ENCODE data around the gene ATP13A3. TPM values are rescaled to one million over a fixed set of nuclear protein-coding genes. Genes with fewer than 3 reads are reported as not detected.

The ATP13A3 gene
- total and polyA plus RNA-seq, 10 of the 15 experiments (the other 5 are each of a cell fraction or from before 2014, with no cell fraction given): 14.0 to 108 (median 69.5) TPM

- no peaks in the 10 kb centered on the region for H4K20me1 ChIP-seq (ENCODE audit: control insufficient read depth, insufficient read depth)
- no peak overlapping the region for H2AFZ ChIP-seq (ENCODE audit: control insufficient read depth, low read depth, low read length)
- no peak for FAIRE-seq
- POLR2A ChIA-PET: interaction anchor here (1.2 kb wide), 1 partner anchor 14 kb away, joined by 3 read pairs; no protein-coding TSS in a partner anchor
- RAD21 ChIA-PET (ENCODE audit: unreplicated experiment): interaction anchor here (0.8 kb wide), 1 partner anchor 8 kb away, joined by 3 read pairs; no protein-coding TSS in a partner anchor
- no peaks in the 10 kb centered on the region for H3K4me1 ChIP-seq (ENCODE audit: control insufficient read depth, insufficient read depth, low read length)
- no peak overlapping the region for H3K9ac ChIP-seq (ENCODE audit: control insufficient read depth, insufficient read depth, low read length)
- no peak overlapping the region for H3K27ac ChIP-seq (ENCODE audit: control insufficient read depth, insufficient read depth)
- H3K27me3 ChIP-seq (replicated peaks in 1 of 2; ENCODE audit: control insufficient read depth in 2 of 2, insufficient read depth in 2 of 2, low read length in 1 of 2): no peaks in the 10 kb centered on the region
- H3K4me3 ChIP-seq: no peak overlapping the region
- no peak overlapping the region for H3K4me2 ChIP-seq (ENCODE audit: control insufficient read depth, insufficient read depth)
- SMC1A ChIA-PET (ENCODE audit: uncharacterized antibody, unreplicated experiment): interaction anchor here (0.9 to 1.3 kb wide), 2 partner anchors 32 to 35 kb away, joined by 3 to 4 read pairs; no protein-coding TSS in a partner anchor
- 89% methylated on average over 2 of the region's 2 CpGs for WGBS (ENCODE audit: insufficient coverage, insufficient replicate concordance, low lambda C conversion rate, missing lambda C conversion rate)
- no peaks in the 10 kb centered on the region for H3K79me2 ChIP-seq (ENCODE audit: control insufficient read depth, insufficient read depth, low read length)
- intact Hi-C loops (cut with micrococcal nuclease; ENCODE audit: unreplicated experiment): no loop called here
- DNase-seq (ENCODE audit: low read depth, low spot score): no peak
- ATAC-seq: no peak
- H3K9me3 ChIP-seq (replicated peaks; ENCODE audit: control insufficient read depth, insufficient read depth, low read length): no peaks in the 10 kb centered on the region
- in situ Hi-C loops (cut with MboI): no loop called here
- CTCF ChIA-PET: interaction anchor here (1.0 to 1.4 kb wide), 3 partner anchors 10 to 97 kb away, joined by 3 to 4 read pairs (median 4); no protein-coding TSS in a partner anchor
- TF ChIP-seq GABPA (IDR thresholded peaks at IDR 0.05; ENCODE audit: low read depth) (no peak), PRDM15 (CRISPR knock-in tag; IDR thresholded peaks at IDR 0.05) (no peak), CEBPB (IDR thresholded peaks at IDR 0.05; ENCODE audit: borderline replicate concordance in 1 of 2, low read depth in 2 of 2, low read length in 2 of 2) (no peak), SUZ12 (IDR thresholded peaks at IDR 0.05; ENCODE audit: unreplicated experiment) (no peak), ELK1 (IDR thresholded peaks at IDR 0.05; ENCODE audit: low read depth, low read length) (no peak), ZBTB11 (CRISPR knock-in tag; IDR thresholded peaks at IDR 0.05) (no peak), BCL3 (IDR thresholded peaks at IDR 0.05; ENCODE audit: borderline replicate concordance, insufficient read depth, low read depth, low read length, poor library complexity, severe bottlenecking) (no peak), IRF5 (IDR thresholded peaks at IDR 0.05; ENCODE audit: borderline replicate concordance) (no peak), MTA3 (IDR thresholded peaks at IDR 0.05; ENCODE audit: borderline replicate concordance, low read length) (no peak), KLF5 (IDR thresholded peaks at IDR 0.05; ENCODE audit: partially characterized antibody) (no peak), FOXM1 (IDR thresholded peaks at IDR 0.05; ENCODE audit: low read depth, low read length) (no peak)
- no peaks in the 10 kb centered on the region for H3K36me3 ChIP-seq (ENCODE audit: control insufficient read depth in 2 of 2, insufficient read depth in 2 of 2, low read length in 1 of 2)
- BruUV-seq (replicated peaks): no TSS peak
These were observed 17.3 kb upstream of the ATP13A3 start for GRCh38 chr3:194504146-194504545.
